HepG2 (cell line): ENCODE results near the gene RAPGEF5.

ENCODE experiments used
- ZBTB7A ChIP-seq: sonication (generic); formaldehyde crosslinking; IDR thresholded peaks from 2 replicates; pipeline ENCODE4 v1.8.0; 2022; ENCODE audit warnings: mild to moderate bottlenecking, missing genetic modification reagents
- ZNF331 ChIP-seq: sonication (generic); formaldehyde crosslinking; IDR thresholded peaks from 2 replicates; pipeline ENCODE4 v1.4.0; 2020; ENCODE audit warnings: missing genetic modification reagents

GRCh38 chr7:22127835-22128527 lies 229.0 kb downstream of the RAPGEF5 start:
- TF ChIP-seq ZNF331 (CRISPR knock-in tag) (no peak), ZBTB7A (CRISPR knock-in tag) (no peak)
